ENCODE results near the gene PIGN.

The PIGN gene

GRCh38 chr18:62026586-62026985 is 160.3 kb downstream of the PIGN start:
- no peak for DNase-seq
- intact Hi-C loops (cut with DNase I), result no loop called here

GRCh38 chr18:62024983-62025382 is 161.9 kb downstream of the PIGN start:
- intact Hi-C loops (cut with DNase I), result no loop called here
- DNase-seq, result no peak

GRCh38 chr18:62023536-62023935 is 163.3 kb downstream of the PIGN start:
- no peak for DNase-seq
- intact Hi-C loops (cut with DNase I), result no loop called here

- intact Hi-C loops (cut with DNase I), result no loop called here
- no peak for DNase-seq
Observed at GRCh38 chr18:62018759-62019041, 168.2 kb downstream of the PIGN start.

GRCh38 chr18:62018034-62018758 is 168.7 kb downstream of the PIGN start:
- intact Hi-C loops (cut with DNase I), result no loop called here
- no peak for DNase-seq

GRCh38 chr18:62017618-62018017 is 169.2 kb downstream of the PIGN start:
- intact Hi-C loops (cut with DNase I), result no loop called here
- no peak for DNase-seq

- intact Hi-C loops (cut with DNase I), result no loop called here
- DNase-seq, result no peak
Observed at GRCh38 chr18:62011416-62011815, 175.4 kb downstream of the PIGN start.

GRCh38 chr18:62009521-62009920 is 177.3 kb downstream of the PIGN start:
- DNase-seq, result no peak
- intact Hi-C loops (cut with DNase I), result no loop called here

- DNase-seq, result no peak
- intact Hi-C loops (cut with DNase I), result no loop called here
Observed at GRCh38 chr18:62001396-62001795, 185.5 kb downstream of the PIGN start.

GRCh38 chr18:61998957-61999356 is 187.9 kb downstream of the PIGN start:
- intact Hi-C loops (cut with DNase I), result no loop called here
- no peak for DNase-seq

- DNase-seq, result no peak
- intact Hi-C loops (cut with DNase I), result no loop called here
Observed at GRCh38 chr18:61998335-61998734, 188.5 kb downstream of the PIGN start.

GRCh38 chr18:61995618-61996017 is 191.2 kb downstream of the PIGN start:
- DNase-seq, result no peak
- intact Hi-C loops (cut with DNase I), result no loop called here

GRCh38 chr18:61993831-61994230 is 193.0 kb downstream of the PIGN start:
- DNase-seq, result no peak
- intact Hi-C loops (cut with DNase I), result no loop called here

GRCh38 chr18:61992923-61993322 is 193.9 kb downstream of the PIGN start:
- DNase-seq, result no peak
- intact Hi-C loops (cut with DNase I), result no loop called here

GRCh38 chr18:61992285-61992684 is 194.6 kb downstream of the PIGN start:
- DNase-seq, result no peak
- intact Hi-C loops (cut with DNase I), result no loop called here

- DNase-seq, result no peak
- intact Hi-C loops (cut with DNase I), result no loop called here
Observed at GRCh38 chr18:61991836-61992235, 195.0 kb downstream of the PIGN start.

- intact Hi-C loops (cut with DNase I), result no loop called here
- DNase-seq, result no peak
Observed at GRCh38 chr18:61991201-61991600, 195.7 kb downstream of the PIGN start.

All from posterior cingulate gyrus (tissue), 11 donors.